GM15510 (cell line): ENCODE data around the gene RGL1.

Experiments used
- POLR2A ChIP-seq: IDR thresholded peaks from 3 replicates; pipeline ENCODE4 v1.6.1; 2011; ENCODE audit warnings: borderline replicate concordance; ENCODE audit not compliant: insufficient read length; ENCODE audit errors: extremely low read depth

Gene RGL1

GRCh38 chr1:183958958-183959357 is 154.0 kb downstream of the RGL1 start:
- TF ChIP-seq POLR2A: no peak

DNA sequence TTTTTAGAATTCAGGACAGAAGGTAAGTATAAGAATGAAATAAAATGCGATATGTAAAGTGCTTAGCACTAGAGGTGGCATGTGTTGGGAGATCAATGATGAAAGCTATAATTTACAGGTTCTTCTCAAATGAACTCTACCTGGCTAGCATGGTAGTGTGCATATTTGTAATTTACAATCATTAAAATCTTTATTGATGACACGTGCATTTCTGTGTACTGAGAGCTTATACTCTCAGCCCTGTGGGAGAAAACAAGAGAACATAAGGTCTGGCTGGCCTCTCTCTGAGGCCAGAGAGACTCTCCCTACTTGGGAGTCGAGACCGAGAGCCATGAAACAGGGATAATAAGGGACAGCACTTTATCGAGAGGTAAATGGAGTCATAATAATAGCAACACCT is 156.2 kb downstream of the RGL1 start:
- no peak for TF ChIP-seq POLR2A

GRCh38 chr1:183962903-183963302 is 158.0 kb downstream of the RGL1 start:
- no peak for TF ChIP-seq POLR2A

GRCh38 chr1:183965726-183966125 is 160.8 kb downstream of the RGL1 start:
- TF ChIP-seq POLR2A: no peak

- no peak for TF ChIP-seq POLR2A
Measured at GRCh38 chr1:183966487-183966886, 161.6 kb downstream of the RGL1 start.

- no peak for TF ChIP-seq POLR2A
Measured at GRCh38 chr1:183967914-183968313, 163.0 kb downstream of the RGL1 start.

DNA sequence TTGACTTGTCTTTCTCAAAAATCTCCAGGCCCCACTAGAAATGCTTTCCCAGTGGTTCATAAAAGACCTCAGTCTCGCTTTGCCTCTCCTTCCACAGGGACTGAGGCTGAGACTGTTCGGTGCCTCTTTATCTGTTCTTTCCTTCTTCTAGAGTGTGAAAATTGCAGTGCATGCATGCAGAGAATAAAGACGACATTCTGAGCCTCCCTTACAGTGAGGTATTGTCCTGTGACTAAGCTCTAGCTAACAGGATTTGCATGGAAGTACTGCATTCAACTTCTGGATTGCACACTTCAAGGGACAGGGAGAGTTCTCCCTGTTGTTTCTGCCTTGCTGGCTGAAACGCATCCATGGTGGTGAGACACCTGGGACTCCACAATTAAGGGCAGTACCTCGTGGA is 163.5 kb downstream of the RGL1 start:
- no peak for TF ChIP-seq POLR2A

- no peak for TF ChIP-seq POLR2A
Measured at GRCh38 chr1:183970516-183971300, 165.8 kb downstream of the RGL1 start.

DNA sequence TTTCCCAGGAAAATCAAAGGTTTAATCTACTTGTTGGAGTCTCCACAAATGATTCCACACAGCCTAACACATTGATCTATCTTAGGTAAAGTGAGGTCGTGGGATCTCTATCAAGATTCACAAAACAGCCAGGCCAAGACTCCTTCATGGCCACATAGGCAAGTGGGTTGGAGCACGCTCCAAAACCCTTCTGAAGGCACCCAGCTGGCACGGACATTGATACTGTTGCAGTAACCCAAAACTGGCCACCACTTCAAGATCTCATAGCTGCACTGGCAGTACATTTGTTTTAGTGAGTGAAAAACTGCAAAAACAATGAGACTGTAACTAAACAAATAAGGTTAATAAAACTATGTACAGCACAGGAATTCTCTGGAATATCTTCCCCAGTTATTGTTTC is 170.7 kb downstream of the RGL1 start:
- no peak for TF ChIP-seq POLR2A

DNA sequence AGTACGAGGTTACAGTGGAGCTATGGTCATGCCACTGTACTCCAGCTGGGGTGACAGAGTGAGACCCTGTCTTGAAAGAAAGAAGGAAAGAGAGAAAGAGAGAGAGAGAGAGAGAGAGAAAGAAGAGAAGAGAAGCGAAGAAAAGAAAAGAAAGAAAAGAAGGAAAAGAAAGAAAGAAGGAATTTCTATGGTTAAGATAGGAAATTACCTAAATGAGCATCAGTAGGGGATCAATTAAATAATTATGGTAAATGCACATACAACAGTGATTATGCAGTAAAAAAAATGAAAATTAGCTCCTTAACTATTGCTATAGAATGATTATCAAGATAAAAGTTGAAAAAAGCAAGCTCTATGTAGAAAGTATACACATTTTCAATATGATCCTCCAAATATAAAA is 172.8 kb downstream of the RGL1 start:
- TF ChIP-seq POLR2A: no peak
